Measurements from ENCODE around the gene PNKD. TPM values are rescaled to one million over a fixed set of nuclear protein-coding genes. Genes with fewer than 3 reads are reported as not detected.

The PNKD gene
- total and polyA plus RNA-seq, 8 donors: 35.1 to 121 (median 111) TPM

DNA sequence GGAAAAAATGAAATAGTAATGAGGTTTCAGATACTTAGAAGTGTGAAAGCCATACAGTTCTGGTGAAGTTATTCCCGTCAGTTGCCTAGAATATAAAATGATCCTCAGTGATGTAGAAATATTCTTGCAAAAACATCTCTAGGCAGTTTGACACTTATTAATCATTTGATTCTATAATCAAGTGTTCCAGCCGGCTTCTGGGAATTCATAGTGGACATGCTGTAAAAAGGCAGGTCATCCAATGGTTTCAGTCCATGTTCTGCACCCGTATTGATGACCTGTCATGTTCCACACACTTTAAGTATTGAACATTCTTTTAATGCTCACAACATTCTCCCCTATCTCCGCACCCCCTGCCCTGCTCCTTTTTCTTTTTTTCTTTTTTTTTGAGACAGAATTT lies 33.5 kb upstream of the PNKD start:
- peaks cover 17 to 54% (median 40%) of the 10 kb centered on the region in 4 donors for H3K4me1 ChIP-seq
- WGBS, 5 donors: 90 to 94% (median 92%) methylated on average over 4 of the region's 4 CpGs
- intact Hi-C loops (cut with DNase I; ENCODE audit: low total_unique reads): no loop called here
- H3K27me3 ChIP-seq: no peaks in the 10 kb centered on the region
- DNase-seq: no peak
- H3K9me3 ChIP-seq: no peaks in the 10 kb centered on the region
- no peak for TF ChIP-seq EP300 (IDR thresholded peaks at IDR 0.05)
- TF ChIP-seq POLR2A (IDR thresholded peaks at IDR 0.05): no peak
- no peak for TF ChIP-seq POLR2AphosphoS5 (IDR thresholded peaks at IDR 0.05)
- TF ChIP-seq, protein P1, sequence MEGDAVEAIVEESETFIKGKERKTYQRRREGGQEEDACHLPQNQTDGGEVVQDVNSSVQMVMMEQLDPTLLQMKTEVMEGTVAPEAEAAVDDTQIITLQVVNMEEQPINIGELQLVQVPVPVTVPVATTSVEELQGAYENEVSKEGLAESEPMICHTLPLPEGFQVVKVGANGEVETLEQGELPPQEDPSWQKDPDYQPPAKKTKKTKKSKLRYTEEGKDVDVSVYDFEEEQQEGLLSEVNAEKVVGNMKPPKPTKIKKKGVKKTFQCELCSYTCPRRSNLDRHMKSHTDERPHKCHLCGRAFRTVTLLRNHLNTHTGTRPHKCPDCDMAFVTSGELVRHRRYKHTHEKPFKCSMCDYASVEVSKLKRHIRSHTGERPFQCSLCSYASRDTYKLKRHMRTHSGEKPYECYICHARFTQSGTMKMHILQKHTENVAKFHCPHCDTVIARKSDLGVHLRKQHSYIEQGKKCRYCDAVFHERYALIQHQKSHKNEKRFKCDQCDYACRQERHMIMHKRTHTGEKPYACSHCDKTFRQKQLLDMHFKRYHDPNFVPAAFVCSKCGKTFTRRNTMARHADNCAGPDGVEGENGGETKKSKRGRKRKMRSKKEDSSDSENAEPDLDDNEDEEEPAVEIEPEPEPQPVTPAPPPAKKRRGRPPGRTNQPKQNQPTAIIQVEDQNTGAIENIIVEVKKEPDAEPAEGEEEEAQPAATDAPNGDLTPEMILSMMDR (IDR thresholded peaks at IDR 0.05): no peak
- H3K4me3 ChIP-seq: no peak overlapping the region
- no peak overlapping the region for H3K27ac ChIP-seq
- peaks cover 62 to 100% (median 98%) of the 10 kb centered on the region in 4 donors for H3K36me3 ChIP-seq

DNA sequence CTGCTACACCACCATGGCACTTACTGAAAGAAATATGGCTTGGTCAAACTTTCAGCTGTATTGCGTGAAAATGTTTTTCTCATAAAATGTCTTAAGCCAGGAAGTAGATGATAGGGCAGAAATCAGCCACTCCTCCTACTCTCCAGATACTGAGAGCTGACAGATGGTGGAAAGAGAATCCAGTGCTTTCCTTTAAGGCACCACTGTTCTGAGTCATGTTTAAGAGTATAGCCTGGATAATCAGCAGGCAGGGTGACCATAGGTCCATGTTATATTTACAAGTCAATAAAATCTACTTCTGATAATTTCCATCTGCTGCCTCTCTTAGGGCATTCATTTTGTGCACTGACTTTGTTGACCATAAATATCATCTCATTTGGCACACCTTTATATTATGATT lies 31.4 kb upstream of the PNKD start:
- Histone ChIP-seq H3K4me1 (peaks cover 5 to 40% (median 30%) of the 10 kb centered on the region in 4 donors), H3K36me3 (peaks cover 77 to 100% (median 97%) of the 10 kb centered on the region in 4 donors), H3K9me3 (no peaks in the 10 kb centered on the region), H3K4me3 (no peak overlapping the region), H3K27me3 (no peaks in the 10 kb centered on the region), H3K27ac (no peak overlapping the region)
- no peak for DNase-seq
- WGBS, 5 donors: 94 to 97% (median 96%) methylated on average over 1 of the region's 1 CpG
- intact Hi-C loops (cut with DNase I; ENCODE audit: low total_unique reads): no loop called here
- TF ChIP-seq POLR2A (IDR thresholded peaks at IDR 0.05) (no peak), POLR2AphosphoS5 (IDR thresholded peaks at IDR 0.05) (no peak), EP300 (IDR thresholded peaks at IDR 0.05) (no peak)
- TF ChIP-seq, protein P1 (IDR thresholded peaks at IDR 0.05): no peak

DNA sequence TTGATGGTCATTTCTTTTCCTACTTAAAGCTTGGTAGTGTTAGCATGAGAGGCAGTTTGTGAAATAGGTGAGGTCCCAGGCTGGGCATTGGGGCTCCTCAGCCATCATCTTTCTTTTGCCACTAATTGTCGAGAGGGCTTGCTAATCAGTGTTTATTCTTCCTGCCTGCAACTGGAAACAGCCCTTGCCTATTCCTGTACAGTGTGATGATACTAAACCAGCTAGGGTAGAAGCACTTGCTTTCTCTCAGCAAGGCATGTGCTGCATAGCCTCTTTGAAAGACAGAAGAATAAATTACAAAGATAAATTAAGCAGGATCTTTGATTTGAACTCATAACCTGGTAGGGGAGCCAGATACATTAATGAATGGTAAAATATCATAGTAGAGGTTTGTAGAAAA lies 26.1 kb upstream of the PNKD start:
- intact Hi-C loops (cut with DNase I; ENCODE audit: low total_unique reads): no loop called here
- no peaks in the 10 kb centered on the region for H3K27me3 ChIP-seq
- no peak overlapping the region for H3K4me3 ChIP-seq
- H3K27ac ChIP-seq: peak overlapping the region in 1 of 5 donors; percentile 23
- 20 to 50% (median 37%) methylated on average over 1 of the region's 1 CpG for WGBS, 5 donors
- peaks cover 0 to 33% (median 6%) of the 10 kb centered on the region in 4 donors for H3K4me1 ChIP-seq
- no peaks in the 10 kb centered on the region for H3K9me3 ChIP-seq
- DNase-seq: no peak
- TF ChIP-seq POLR2AphosphoS5 (IDR thresholded peaks at IDR 0.05): no peak
- TF ChIP-seq, protein P1 (IDR thresholded peaks at IDR 0.05): no peak
- no peak for TF ChIP-seq POLR2A (IDR thresholded peaks at IDR 0.05)
- no peak for TF ChIP-seq EP300 (IDR thresholded peaks at IDR 0.05)
- H3K36me3 ChIP-seq: peaks cover 86 to 100% (median 99%) of the 10 kb centered on the region in 4 donors

DNA sequence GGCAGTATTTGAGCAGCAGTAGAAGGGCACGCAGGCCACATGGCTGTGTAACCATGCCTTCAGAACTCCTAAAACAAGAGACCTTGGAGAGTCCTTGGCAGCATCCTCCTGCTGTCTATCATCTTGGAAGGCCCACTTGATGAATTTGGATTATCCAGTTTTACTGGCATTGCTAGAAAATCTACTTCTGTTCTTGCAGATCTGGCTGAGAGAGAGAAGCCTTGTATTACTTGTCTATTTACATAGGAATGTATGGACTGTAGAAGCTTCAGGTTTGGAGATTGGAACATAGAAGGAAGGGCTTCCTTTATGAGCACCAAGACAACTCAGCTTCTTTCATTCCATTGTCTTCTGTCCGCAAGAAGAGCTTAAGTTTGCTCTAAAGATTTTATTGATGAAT lies 25.7 kb upstream of the PNKD start:
- no peak for TF ChIP-seq EP300 (IDR thresholded peaks at IDR 0.05)
- TF ChIP-seq POLR2A (IDR thresholded peaks at IDR 0.05): no peak
- TF ChIP-seq POLR2AphosphoS5 (IDR thresholded peaks at IDR 0.05): no peak
- TF ChIP-seq, protein P1 (IDR thresholded peaks at IDR 0.05): no peak
- peaks cover 0 to 34% (median 6%) of the 10 kb centered on the region in 4 donors for H3K4me1 ChIP-seq
- WGBS, 5 donors: 89 to 99% (median 95%) methylated on average over 2 of the region's 2 CpGs
- no peak overlapping the region for H3K4me3 ChIP-seq
- peaks cover 86 to 100% (median 99%) of the 10 kb centered on the region in 4 donors for H3K36me3 ChIP-seq
- intact Hi-C loops (cut with DNase I; ENCODE audit: low total_unique reads): no loop called here
- H3K9me3 ChIP-seq: no peaks in the 10 kb centered on the region
- H3K27me3 ChIP-seq: no peaks in the 10 kb centered on the region
- no peak for DNase-seq
- peak overlapping the region in 1 of 5 donors; percentile 23 for H3K27ac ChIP-seq

Data from stomach (tissue), 9 donors.